ENCODE results near the gene USHBP1.
A peak's percentile ranks its signal among the peaks of the same experiment; 100 is the strongest.

GRCh38 chr19:17303167-17303939 lies 38.8 kb upstream of the USHBP1 start, which contains the start of gene ABHD8:
- TF ChIP-seq EZH2 (IDR thresholded peaks at IDR 0.05), result no peak
- TF ChIP-seq POLR2AphosphoS5 (IDR thresholded peaks at IDR 0.05; ENCODE audit: borderline replicate concordance, low read depth, low read length), result peak; percentile 40; the same call in 1 of the 2 replicates
- no peak for TF ChIP-seq FOXP2 (optimal IDR thresholded peaks at IDR 0.05; ENCODE audit: control extremely low read depth, extremely low read length, insufficient read depth)
